GM19328 (cell line): ENCODE data around the gene FAM227B.

ENCODE experiments used
- ATAC-seq: cut with Tn5 transposase; IDR thresholded peaks from one replicate; pipeline ENCODE4 v1.9.1; 2021; ENCODE audit warnings: mild to moderate bottlenecking, moderate library complexity; ENCODE audit not compliant: unreplicated experiment

Gene FAM227B

DNA sequence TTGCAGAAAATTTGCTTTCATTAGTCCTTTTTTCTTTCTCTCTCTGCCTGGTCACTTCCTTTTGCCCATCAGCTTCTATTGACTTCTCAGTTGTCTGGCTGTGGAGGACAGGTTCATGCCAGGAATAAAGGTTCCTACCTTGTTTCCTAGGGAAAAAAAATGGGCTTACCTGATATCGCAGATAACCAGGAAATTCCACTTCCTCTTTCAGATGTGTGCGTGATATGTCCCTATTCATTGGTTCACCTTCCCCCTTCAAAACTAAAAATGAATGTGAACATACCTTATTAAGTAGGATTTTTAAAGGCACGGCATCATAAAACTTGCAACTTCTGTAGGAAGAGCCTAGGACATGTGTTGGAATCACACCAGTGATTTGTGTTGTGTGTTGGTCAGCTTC, 317.6 kb downstream of the FAM227B start:
- ATAC-seq, result no peak

DNA sequence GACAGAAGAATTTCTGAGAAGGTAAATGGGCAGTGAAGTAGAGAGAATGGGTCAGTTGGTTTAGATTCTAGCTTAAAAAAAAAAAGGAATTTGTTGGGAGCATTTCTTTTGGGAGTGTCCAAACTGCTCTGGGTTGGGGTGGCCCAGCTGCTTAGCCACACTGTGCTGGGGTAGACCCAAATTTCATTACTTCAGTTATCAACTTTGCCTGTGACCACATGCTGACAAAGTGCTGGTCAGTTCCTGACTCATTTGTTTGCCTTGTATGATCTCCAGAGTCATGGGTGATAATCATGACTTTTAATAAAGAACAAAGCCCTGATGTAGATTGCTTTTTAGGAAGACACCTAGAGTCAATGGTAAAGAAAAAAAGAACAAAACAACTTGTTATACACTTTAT, 319.1 kb downstream of the FAM227B start:
- ATAC-seq, result no peak

DNA sequence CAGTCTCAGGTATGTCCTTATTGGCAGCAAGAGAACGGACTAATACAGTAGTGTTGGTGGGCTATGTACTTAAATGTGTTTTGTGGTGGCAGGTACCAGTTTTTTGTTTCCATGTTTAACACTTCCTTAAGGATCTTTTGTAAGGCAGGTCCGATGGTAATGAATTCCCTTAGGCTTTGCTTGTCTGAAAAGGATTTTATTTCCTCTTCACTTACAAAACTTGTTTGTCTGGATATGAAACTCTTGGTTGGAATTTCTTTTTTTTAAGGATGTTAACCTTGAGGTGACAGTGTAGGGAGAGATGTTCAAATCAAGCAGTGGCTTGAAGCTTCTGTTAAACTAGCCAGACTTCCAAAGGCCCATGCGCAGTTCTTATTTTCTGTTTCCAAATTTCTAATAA, 319.8 kb downstream of the FAM227B start:
- no peak for ATAC-seq

DNA sequence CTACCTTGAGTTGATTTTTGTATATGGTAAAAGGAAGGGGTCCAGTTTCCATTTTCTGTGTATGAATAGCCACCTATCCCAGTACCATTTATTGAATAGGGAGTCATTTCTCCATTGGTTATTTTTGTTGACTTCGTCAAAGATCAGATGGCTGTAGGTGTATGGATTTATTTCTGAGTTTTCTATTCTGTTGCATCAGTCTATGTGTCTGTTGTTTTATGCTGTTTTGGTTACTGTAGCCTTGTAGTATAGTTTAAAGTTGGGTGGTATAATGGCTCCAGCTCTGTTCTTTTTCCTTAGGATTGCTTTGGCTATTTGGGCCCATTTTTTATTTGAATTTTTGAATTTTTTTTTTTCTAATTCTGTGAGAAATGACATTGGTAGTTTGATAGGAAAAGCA, 323.0 kb downstream of the FAM227B start:
- ATAC-seq, result no peak

DNA sequence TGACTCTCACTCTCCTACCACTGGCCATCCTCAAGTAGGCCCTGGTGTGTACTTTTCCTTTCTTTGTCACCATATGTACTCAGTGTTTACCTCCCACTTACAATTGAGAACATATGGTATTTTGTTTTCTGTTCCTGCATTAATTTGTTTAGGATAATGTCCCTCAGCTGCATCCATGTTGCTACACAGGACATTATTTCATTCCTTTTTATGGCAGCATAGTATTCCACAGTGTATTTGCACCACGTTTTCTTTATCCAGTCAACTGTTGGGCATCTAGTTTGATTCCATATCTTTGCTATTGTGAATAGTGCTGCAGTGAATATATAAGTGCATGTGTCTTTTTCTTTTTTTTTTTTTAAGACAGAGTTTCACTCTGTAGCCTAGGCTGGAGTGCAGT, 324.4 kb downstream of the FAM227B start:
- ATAC-seq, result no peak

DNA sequence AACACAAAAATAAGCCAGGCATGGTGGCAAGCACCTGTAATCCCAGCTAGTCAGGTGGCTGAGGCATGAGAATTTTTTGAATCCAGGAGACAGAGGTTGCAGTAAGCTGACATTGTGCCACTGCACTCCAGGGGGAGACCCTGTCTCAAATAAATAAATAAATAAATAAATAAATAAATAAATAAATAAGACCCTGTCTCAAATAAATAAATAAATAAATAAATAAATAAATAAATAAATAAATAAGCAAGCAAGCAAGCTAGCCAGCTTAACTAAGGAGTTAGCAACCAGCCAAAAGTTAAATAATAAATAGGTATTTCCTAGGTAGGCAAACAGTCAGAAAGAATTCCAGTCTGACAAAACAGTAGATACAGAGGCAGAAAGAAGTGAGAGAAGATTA, 326.7 kb downstream of the FAM227B start:
- no peak for ATAC-seq

DNA sequence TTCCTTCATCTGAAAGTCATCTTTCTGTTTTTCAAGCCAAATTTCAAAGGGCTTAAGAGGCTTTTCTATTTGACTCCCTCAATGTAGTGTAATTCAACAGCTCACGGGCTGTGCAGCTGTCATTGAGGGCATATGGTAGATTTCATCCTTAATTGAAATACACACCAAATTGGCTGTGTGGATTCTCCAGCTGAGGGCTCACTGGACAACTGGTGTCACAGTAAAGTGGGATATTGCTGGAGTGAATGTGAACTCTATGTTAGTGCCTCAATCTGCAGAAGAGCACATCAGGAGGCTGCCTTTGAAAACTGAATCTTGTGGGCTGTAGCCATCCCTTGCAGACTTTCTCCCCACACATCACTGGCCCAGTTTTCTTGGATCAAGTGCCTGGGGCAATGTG, 330.4 kb downstream of the FAM227B start:
- ATAC-seq, result no peak

DNA sequence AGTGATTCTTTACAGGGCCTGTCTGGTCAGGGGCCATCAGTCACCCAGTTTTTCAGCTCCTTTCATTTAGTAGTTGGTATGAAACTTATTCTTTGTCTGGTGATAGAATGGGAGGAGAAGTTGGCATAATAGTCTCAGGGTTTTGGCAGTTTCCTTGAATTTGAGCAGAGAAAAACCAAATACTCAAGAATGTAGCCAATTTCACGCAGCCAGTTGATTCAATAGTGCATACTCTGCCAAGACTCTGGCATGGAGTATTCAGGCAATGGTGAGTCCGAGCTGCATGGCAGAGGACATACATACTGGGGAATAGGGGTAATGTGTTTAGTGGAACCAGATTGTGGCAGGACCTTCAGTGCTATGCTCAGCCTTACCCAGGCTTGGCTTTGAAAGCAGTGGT, 332.2 kb downstream of the FAM227B start:
- ATAC-seq, result no peak

DNA sequence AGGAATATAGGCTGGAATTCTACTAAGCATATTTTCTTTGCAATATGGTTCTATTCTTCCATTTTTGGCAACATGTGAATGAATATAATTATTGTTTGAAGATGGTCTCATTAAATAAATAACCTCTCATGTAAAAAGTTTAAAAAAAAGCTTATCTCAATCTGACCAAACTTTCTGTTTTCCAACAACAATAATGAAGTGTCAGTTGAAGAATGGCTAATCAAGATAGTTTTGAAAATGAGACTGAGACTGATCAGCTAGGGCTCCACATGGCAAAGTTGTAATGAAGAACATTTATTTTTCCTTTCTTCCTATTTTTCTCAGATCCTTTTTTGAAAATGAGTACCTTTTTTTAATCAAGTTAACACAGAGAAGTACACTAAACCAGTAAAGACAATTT, 333.1 kb downstream of the FAM227B start:
- ATAC-seq, result no peak

DNA sequence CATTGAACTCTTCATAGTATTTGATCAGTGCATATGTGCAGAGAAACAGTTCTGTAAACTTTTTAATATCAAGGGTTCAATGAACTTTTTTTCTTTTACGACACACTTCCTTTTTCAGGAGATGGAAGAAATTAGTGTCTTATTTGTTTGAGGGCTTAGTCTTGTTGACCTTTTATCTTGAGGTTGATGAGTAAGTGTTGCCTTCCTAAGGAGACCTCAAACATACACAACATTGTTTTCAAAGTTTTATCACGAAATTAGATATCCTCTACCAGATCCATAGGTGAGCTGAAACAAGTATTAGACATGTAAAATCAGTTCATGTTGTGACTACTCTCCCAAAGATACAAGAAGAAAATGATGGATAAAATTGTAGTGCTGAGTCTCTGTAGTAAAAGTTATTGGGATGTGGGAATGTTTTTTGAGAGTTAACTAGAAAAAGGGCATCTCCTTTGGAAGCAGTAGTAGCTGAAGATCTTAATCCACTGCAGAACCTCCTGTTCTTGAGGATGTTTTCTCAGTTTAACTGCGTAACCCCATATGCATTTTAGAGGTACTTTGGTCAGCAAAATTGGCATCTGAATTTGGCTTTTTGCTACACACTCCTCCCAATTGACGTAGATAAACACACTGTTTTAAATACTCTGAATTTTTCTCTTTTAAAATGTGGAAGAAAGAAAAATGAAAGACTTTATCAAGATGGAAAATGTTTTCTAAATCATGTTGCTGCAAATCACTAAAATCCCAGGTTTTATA, 333.8 kb downstream of the FAM227B start:
- no peak for ATAC-seq

DNA sequence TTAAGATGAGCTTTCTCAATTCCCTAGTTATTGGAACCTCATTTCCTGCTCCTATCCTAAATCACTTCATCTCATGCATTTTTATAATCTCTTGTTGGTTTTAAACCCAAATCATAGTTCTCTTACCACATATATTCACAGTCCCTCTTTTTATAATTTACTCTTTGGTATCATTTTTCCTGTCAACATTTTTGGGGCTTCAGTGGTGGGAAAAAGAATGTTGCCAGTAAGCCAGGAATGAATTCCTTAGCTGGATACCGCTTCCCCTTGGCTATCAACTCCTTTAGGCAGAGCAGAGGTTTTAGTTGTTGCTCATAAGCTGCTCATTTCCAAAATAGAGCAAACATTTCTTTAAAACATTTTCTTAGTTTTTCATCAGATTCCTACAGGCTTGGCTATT, 338.3 kb downstream of the FAM227B start:
- no peak for ATAC-seq

DNA sequence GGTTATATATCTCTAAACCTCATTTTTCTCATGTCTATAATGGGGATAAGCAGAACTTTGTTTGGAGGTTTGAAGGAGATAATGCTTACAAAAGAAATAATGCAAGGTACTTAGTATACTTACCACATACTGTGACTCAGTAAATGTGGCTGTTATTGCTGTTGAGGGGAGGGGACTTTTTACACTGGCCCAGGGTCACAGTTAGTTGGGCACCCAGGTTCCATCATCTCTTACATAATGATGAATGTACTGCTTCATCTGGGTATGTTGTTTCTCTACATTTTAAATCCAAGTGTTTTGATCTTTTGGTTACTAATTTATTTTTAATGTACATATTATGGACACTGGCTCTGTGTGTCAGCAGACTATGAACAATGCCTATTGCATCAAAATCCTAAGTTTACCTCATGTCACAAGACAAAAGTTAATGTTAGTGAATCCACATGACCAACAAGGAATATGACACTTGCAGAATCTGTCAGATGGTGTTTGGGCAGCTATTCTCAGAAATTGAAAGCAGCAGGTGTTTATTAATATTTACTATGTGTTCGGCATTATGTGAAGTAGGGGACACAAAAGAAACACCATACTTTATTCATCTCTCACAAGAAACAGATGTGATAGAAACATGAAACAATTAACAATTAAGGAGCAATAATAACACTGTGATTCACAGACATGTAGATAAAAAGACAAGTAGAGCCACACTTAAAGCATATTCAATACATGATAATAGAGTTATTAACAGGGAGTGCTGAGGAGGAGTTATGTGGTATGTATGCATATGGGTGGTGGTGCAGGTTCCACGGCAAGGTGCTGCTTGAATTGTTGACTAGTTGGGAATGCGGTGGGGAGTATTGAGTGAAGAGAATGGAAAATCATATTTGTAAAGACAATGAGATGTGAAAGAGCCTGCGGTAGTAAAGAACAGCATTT, 340.8 kb downstream of the FAM227B start:
- no peak for ATAC-seq

DNA sequence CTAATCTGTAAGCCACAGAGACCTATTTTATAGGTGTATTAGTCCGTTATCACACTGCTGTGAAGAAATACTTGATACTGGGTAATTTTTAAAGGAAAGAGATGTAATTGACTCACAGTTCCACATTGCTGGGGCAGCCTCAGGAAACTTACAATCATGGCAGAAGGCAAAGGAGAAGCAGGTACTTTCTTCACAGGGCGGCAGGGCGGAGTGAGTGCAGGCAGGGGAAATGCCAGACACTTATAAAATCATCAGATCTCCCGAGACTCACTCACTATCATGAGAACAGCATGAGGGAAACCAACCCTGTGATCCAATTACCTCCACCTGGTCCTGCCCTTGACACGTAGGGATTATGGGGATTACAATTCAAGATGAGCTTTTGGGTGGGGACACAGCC, 341.9 kb downstream of the FAM227B start:
- no peak for ATAC-seq
